GM19239 (cell line): Measurements from ENCODE around the gene BDH1.

ENCODE experiments used
- DNase-seq: peaks from one replicate; pipeline ENCODE4 v3.0.0; 2011; ENCODE audit warnings: low spot score; ENCODE audit not compliant: insufficient read length
- FAIRE-seq: peaks from 2 replicates; lab custom pipeline; 2011; peaks lifted over from hg19 to GRCh38; lab: Jason Lieb, UNC

Gene BDH1

DNA sequence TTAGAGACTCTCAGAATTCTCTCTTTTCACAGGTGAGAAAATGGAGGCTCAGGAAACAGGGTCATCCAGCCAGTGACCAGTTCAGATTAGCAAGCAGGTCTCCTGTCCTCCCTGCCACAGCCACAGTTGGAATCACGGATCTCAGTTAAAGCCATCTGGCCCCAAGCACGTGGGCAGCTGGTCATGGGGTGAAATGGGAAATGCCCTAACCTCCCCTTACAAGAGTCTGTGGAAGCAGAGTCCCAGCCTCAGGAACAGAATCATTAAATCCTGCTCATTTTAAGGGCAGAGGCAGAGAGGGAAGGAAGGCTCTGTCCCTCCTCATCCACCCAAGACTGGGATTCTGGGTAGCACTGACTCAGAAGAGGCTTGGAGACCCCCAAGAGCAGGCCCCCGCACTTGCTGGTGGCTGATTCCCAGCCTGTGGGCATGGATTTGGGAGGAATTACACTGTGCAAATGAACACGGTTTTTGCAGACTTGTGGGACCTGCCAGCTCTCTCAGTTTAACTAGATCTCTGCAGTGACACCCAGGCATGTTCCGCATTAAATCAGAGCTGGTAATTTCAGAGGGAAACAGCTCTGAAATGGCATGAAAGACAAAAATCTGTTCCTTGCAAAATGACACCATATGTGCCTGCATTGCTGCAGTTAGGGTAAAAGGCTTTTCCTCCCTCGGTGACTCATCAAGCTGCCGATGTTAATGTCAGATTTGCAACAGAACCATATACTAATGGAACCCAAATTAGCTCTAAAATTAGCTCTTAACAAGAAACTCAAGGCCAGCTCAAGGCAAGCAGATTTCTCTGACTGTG lies 89.0 kb downstream of the BDH1 start:
- DNase-seq (no peak), FAIRE-seq (no peak)

GRCh38 chr3:197465996-197466549 lies 89.7 kb downstream of the BDH1 start:
- FAIRE-seq, result no peak
- DNase-seq, result no peak

DNA sequence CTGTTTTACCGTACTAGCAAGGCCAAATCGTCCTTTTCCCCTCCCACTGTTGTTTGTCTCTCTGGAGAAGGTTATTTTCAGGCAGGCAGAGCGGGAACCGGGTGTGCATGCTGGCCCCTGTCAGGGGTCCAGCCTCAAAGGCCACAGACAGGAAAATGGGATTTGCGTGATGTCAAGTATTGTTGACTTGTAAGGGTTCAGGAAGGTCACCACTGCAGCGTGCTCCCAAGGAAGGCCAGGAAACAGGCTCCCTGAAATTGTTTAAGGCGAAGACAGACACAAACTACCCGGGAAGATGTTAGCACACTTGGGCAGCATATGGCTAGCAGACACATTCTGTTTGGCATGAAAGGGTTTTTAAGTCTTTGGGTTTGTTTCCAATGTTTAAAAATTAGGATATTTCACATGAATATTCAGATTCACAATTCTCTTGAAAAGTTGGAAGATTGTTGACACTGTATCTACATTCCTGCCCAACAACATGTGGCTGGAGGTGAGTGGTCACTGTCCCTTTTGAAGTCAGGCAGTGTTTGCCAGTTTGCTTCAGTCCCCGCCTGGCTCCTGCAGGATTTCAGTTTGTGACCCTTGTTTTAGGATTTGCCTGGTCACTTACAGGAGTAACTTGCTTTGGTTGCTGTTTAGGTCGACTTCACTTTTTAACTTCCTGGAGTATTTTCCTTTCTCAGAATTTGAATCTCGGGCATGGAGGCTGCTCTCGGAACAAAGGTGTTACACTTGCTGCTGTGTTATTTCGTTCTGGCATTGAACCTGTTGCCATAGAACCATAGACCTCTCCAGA lies 90.4 kb downstream of the BDH1 start:
- DNase-seq (no peak), FAIRE-seq (no peak)

GRCh38 chr3:197464794-197465193 lies 91.0 kb downstream of the BDH1 start:
- no peak for FAIRE-seq
- no peak for DNase-seq

- FAIRE-seq, result no peak
Measured at GRCh38 chr3:197463279-197463678, 92.5 kb downstream of the BDH1 start.

DNA sequence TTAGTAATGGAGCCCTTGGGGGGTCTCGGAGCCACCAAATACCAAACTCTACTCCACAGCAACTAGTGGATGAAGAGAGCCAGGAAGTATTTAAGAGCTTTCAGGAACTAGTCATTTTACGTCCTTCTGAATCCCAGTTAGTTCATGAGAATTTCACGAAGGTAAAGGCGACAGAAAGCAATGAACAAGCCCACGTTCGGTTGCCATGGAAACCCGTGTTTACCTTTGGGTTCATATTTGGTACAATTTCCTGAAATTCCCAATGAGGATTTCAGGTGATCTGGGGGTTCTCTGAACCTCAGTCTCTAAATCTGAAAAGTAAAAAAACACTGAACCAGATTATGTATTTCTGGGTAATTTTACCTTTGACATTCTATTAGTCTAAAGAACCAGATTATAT lies 93.0 kb downstream of the BDH1 start:
- FAIRE-seq (no peak), DNase-seq (no peak)

More at GRCh38 chr3:197463279-197463678, 92.5 kb downstream of the BDH1 start:
- DNase-seq, result no peak

DNA sequence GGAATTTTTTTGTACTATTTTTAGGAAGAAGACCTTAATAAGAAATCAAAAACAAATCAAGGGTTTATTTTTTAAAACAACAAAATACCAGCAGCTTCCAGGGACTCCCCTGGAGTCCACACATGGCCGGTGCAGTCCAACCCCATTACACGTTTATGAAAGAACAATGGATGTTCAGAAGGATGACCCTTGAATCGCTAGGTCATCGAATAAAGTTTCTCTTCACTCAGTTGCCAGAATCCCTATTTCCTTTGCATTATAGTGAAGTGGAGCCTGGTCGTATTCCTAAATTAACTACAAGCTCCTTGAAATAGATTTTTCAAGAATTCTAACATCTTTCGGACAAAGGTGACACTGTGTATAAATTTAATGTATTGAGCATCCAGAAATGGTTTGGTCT lies 95.1 kb downstream of the BDH1 start:
- FAIRE-seq (no peak), DNase-seq (no peak)

DNA sequence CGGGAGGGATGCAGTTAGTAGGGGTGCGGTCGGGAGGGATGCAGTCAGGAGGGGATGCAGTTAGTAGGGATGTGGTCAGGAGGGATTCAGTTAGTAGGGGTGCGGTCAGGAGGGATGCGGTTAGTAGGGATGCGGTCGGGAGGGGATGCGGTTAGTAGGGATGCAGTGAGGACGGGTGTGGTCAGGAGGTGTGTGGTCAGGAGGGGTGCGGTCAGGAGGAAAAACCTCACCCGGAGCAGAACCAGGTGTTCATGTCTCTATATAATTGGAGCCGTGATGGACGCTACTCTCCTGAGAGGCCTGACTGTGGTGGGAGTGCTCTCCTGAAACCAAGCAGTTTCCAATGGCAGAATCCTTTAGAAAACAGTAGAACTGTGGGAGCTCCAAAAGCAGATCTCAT lies 95.8 kb downstream of the BDH1 start:
- FAIRE-seq, result no peak
- DNase-seq, result no peak
